HG02884 (cell line): Measurements from ENCODE around the gene SERPINC1.
"Not testable (repeated sequence)": the region's sequence is repeated elsewhere in the genome, so short reads cannot be mapped to it uniquely, and the experiment has no call there.

Experiments used
- ATAC-seq: cut with Tn5 transposase; IDR thresholded peaks from one replicate; pipeline ENCODE4 v1.9.1; 2021; ENCODE audit warnings: mild to moderate bottlenecking, moderate library complexity; ENCODE audit not compliant: unreplicated experiment

The SERPINC1 gene

DNA sequence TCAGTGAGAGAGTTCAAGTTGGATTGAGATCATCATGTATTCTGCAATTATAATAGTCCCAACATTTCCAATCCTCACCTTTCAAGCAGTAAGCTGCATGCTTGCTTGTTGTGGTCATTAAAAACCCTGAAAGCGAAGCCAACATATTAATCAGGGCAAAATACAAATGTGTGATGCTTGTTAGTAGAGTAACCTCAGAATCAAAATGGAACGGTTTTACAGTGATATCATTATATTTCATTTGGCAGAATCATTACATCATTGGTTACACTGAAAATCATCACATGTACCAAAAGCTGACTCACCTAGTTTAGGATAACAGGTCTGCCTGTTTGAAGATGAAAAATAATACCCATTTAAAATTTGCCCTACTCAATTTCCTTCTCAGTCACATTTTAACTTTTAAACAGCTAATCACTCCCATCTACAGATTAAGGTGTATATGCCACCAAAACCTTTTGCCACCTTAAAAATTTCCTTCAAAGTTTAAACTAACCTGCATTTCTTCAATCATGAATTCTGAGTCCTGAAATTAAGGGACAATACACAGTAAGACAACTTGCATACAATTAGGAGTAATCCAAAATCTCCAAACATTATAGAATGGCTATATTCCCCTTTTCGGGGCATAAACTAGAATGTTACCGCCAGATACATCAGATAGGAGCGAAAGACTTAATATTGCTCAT lies 52.8 kb downstream of the SERPINC1 start:
- ATAC-seq: no peak

GRCh38 chr1:173863224-173864161 lies 53.6 kb downstream of the SERPINC1 start:
- ATAC-seq: no peak

GRCh38 chr1:173862769-173863223 lies 54.3 kb downstream of the SERPINC1 start:
- no peak for ATAC-seq

- not testable (repeated sequence) for ATAC-seq
Observed at GRCh38 chr1:173862146-173862768, 54.9 kb downstream of the SERPINC1 start.

- no peak for ATAC-seq
Observed at GRCh38 chr1:173861731-173862145, 55.4 kb downstream of the SERPINC1 start.

DNA sequence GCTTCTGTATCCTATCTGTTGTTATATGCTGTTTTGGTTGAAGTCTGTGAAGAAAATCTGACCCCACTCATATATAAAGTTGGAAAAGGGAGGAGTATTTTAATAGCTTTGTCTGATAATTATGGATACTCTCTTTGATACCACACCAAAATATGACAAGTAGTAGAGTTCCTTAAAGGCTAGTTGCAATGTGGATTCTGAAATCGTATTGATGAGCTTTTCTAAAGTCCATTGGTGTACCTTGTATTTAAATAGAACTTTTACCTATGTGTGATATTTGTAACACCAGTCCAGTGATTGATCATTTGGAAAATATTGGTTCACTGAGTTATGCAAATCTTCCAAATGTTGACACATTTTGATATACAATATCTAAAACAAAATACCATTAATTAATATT lies 57.1 kb downstream of the SERPINC1 start:
- no peak for ATAC-seq

- not testable (repeated sequence) for ATAC-seq
Observed at GRCh38 chr1:173859547-173859946, 57.6 kb downstream of the SERPINC1 start.

- no peak for ATAC-seq
Observed at GRCh38 chr1:173857363-173857917, 59.7 kb downstream of the SERPINC1 start.

DNA sequence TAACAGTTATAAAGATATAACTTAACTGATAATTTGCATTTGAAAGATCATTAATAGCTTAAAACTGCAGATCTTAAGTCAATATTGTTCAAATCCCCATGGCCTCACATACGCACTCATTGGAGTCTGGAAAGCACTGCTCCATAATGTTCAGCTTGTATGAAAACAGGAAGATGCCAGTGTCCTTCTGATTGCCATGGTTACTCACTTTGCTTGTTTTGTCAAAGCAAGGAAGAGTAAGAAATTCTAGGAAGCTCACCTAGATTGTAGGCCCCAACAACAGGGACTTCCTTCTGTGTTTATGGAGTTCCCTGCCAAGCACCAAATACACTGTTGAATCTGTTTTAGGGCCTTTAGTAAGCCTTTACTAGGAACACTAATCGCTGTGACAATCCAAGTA lies 60.2 kb downstream of the SERPINC1 start:
- ATAC-seq: no peak

DNA sequence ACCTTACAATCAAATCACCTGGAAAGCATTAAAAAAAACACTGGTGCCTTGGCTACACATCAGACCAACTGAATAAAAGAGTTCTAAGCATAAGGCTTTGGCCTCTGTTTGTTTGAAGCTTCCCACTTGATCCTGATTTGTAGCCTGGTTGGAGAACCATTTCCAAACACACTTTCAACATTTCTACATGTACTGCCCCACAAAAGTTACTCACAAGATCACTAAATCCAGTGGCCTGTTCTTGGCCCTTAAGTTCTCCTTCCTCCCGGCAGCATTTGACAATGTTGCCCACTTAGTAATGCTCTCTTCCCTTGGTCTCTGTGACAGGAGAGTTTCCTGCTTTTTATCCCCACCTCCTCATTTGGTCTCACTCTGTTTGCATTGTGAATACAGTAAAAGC lies 61.1 kb downstream of the SERPINC1 start:
- ATAC-seq: no peak
